HL-60 (cell line): ENCODE results near the gene ADAM12.

ENCODE experiments used
- GABPA ChIP-seq: IDR thresholded peaks from 2 replicates; pipeline ENCODE4 v1.6.1; 2012; ENCODE audit warnings: low read depth
- TF ChIP-seq, protein P1 (sequence below): IDR thresholded peaks from one replicate; pipeline ENCODE4 v1.5.1; 2011; ENCODE audit warnings: low read length, control low read depth, inconsistent platforms; ENCODE audit not compliant: insufficient read depth
- TF ChIP-seq, protein P2 (sequence below): IDR thresholded peaks from 2 replicates; pipeline ENCODE4 v1.6.1; 2012; ENCODE audit warnings: low read depth; ENCODE audit not compliant: insufficient replicate concordance

DNA sequence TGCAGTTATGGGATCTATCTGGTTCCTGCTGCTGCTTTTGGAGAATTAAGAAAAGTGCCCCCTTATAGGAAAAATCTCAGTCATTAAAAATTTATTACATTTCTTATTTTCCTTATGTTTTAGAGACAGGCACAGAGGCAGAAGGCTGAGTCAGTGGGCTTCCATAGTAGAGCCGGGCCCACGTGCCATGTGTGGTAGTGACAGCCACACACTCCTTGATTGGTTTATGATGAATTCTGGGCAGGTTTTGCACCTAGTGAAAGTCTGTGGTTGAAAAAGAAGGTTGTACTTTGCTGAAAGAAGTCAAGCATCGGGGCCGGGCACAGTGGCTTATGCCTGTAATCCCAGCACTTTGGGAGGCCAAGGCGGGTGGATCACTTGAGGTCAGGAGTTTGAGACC is 382.0 kb downstream of the ADAM12 start:
- TF ChIP-seq, protein P1, sequence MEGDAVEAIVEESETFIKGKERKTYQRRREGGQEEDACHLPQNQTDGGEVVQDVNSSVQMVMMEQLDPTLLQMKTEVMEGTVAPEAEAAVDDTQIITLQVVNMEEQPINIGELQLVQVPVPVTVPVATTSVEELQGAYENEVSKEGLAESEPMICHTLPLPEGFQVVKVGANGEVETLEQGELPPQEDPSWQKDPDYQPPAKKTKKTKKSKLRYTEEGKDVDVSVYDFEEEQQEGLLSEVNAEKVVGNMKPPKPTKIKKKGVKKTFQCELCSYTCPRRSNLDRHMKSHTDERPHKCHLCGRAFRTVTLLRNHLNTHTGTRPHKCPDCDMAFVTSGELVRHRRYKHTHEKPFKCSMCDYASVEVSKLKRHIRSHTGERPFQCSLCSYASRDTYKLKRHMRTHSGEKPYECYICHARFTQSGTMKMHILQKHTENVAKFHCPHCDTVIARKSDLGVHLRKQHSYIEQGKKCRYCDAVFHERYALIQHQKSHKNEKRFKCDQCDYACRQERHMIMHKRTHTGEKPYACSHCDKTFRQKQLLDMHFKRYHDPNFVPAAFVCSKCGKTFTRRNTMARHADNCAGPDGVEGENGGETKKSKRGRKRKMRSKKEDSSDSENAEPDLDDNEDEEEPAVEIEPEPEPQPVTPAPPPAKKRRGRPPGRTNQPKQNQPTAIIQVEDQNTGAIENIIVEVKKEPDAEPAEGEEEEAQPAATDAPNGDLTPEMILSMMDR = no peak
- no peak for TF ChIP-seq GABPA
- TF ChIP-seq, protein P2, sequence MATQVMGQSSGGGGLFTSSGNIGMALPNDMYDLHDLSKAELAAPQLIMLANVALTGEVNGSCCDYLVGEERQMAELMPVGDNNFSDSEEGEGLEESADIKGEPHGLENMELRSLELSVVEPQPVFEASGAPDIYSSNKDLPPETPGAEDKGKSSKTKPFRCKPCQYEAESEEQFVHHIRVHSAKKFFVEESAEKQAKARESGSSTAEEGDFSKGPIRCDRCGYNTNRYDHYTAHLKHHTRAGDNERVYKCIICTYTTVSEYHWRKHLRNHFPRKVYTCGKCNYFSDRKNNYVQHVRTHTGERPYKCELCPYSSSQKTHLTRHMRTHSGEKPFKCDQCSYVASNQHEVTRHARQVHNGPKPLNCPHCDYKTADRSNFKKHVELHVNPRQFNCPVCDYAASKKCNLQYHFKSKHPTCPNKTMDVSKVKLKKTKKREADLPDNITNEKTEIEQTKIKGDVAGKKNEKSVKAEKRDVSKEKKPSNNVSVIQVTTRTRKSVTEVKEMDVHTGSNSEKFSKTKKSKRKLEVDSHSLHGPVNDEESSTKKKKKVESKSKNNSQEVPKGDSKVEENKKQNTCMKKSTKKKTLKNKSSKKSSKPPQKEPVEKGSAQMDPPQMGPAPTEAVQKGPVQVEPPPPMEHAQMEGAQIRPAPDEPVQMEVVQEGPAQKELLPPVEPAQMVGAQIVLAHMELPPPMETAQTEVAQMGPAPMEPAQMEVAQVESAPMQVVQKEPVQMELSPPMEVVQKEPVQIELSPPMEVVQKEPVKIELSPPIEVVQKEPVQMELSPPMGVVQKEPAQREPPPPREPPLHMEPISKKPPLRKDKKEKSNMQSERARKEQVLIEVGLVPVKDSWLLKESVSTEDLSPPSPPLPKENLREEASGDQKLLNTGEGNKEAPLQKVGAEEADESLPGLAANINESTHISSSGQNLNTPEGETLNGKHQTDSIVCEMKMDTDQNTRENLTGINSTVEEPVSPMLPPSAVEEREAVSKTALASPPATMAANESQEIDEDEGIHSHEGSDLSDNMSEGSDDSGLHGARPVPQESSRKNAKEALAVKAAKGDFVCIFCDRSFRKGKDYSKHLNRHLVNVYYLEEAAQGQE = no peak
